Endothelial cell of umbilical vein (primary cell): ENCODE data around the gene DACT2. TPM values are rescaled to one million over a fixed set of nuclear protein-coding genes. Genes with fewer than 3 reads are reported as not detected.
"Not testable (repeated sequence)": the region's sequence is repeated elsewhere in the genome, so short reads cannot be mapped to it uniquely, and the experiment has no call there.

Experiments used
- BruUV-seq: library from RNA; stranded (reverse); fragments of 400-500 nt; replicated peaks from 2 replicates; lab custom pipeline; 2021; lab: Mats Ljungman, UMichigan
- CTCF ChIA-PET: fragments of 300-600, 350-600 bp; sonication (Branson Sonifier 250); formaldehyde crosslinking; loops from one replicate; lab custom pipeline; 2021; ENCODE audit warnings: antibody characterized with exemption, inconsistent platforms; lab: Charles Lee
- POLR2A ChIA-PET: fragments of 300-600, 350-600 bp; sonication (Branson Sonifier 250); formaldehyde crosslinking; loops from one replicate; lab custom pipeline; 2021; ENCODE audit warnings: antibody characterized with exemption, inconsistent platforms; lab: Charles Lee
- DNase-seq: peaks from one replicate; pipeline ENCODE4 v3.0.0-alpha.2; 2011; ENCODE audit warnings: low read depth, low spot score
- FAIRE-seq: peaks from 2 replicates; lab custom pipeline; 2011; peaks lifted over from hg19 to GRCh38; lab: Jason Lieb, UNC
- H2AFZ ChIP-seq: 2 replicates; pipeline ENCODE4 v1.6.0; 2012; ENCODE audit warnings: low read depth, low read length, control low read depth, inconsistent platforms
- H3K27ac ChIP-seq: 2 replicates; pipeline ENCODE4 v1.5.1; 2011; ENCODE audit warnings: low read depth, mild to moderate bottlenecking, control low read depth, low read length, moderate library complexity; ENCODE audit not compliant: insufficient read depth
- H3K27me3 ChIP-seq, 2 experiments: 2 replicates each; pipeline versions ENCODE4 v1.6.0 to v1.6.1; 2011; ENCODE audit warnings: low read length in 2 of 2, mixed read lengths in 1 of 2; ENCODE audit not compliant: control insufficient read depth in 2 of 2, insufficient read depth in 2 of 2
- H3K36me3 ChIP-seq, 2 experiments: 2 replicates in 1 of 2; 3 replicates in 1 of 2; pipeline ENCODE4 v1.5.1; 2011; ENCODE audit warnings: low read length in 2 of 2, mild to moderate bottlenecking in 1 of 2, moderate library complexity in 1 of 2; ENCODE audit not compliant: control insufficient read depth in 2 of 2, insufficient read depth in 2 of 2; ENCODE audit errors: extremely low read depth in 1 of 2
- H3K4me1 ChIP-seq: 3 replicates; pipeline ENCODE4 v1.5.1; 2011; ENCODE audit warnings: mild to moderate bottlenecking, low read length; ENCODE audit not compliant: control insufficient read depth, insufficient read depth; ENCODE audit errors: extremely low read depth
- H3K4me2 ChIP-seq: 2 replicates; pipeline ENCODE4 v1.6.1; 2011; ENCODE audit warnings: low read length, control low read depth, mixed read lengths; ENCODE audit not compliant: insufficient read depth
- H3K4me3 ChIP-seq, 3 experiments: fragments of 200-600 bp in 1 of 3; sonication (generic), shearing (Covaris generic) in 1 of 3; replicated peaks in 1 of 3; 2 replicates each; pipeline ENCODE4 v1.5.1; 2011 to 2016; ENCODE audit warnings: control low read depth in 3 of 3, low read length in 3 of 3, mild to moderate bottlenecking in 2 of 3, inconsistent platforms in 1 of 3, low read depth in 1 of 3, moderate library complexity in 1 of 3; ENCODE audit not compliant: insufficient read depth in 1 of 3
- H3K79me2 ChIP-seq: 2 replicates; pipeline ENCODE4 v1.6.0; 2012; ENCODE audit warnings: low read length, inconsistent platforms; ENCODE audit not compliant: control insufficient read depth, insufficient read depth
- H3K9ac ChIP-seq: replicated peaks from 2 replicates; pipeline ENCODE3; 2011; ENCODE audit warnings: low read length, control low read depth; ENCODE audit not compliant: insufficient read depth; ENCODE audit errors: extremely low read depth
- H3K9me1 ChIP-seq: replicated peaks from 3 replicates; pipeline ENCODE4 v1.6.0; 2011; ENCODE audit warnings: mild to moderate bottlenecking, low read length; ENCODE audit not compliant: control insufficient read depth, insufficient read depth; ENCODE audit errors: extremely low read depth
- H3K9me3 ChIP-seq: replicated peaks from 2 replicates; pipeline ENCODE4 v1.5.1; 2012; ENCODE audit warnings: low read length, inconsistent platforms; ENCODE audit not compliant: control insufficient read depth, insufficient read depth
- H4K20me1 ChIP-seq: replicated peaks from 2 replicates; pipeline ENCODE3; 2011; ENCODE audit warnings: mild to moderate bottlenecking, low read length; ENCODE audit not compliant: control insufficient read depth, insufficient read depth; ENCODE audit errors: extremely low read depth
- EZH2 ChIP-seq: IDR thresholded peaks from 2 replicates; pipeline ENCODE4 v1.6.1; 2012; ENCODE audit warnings: borderline replicate concordance, low read depth, mild to moderate bottlenecking, moderate library complexity, low read length, inconsistent platforms; ENCODE audit not compliant: severe bottlenecking
- FOS ChIP-seq: IDR thresholded peaks from 2 replicates; pipeline ENCODE4 v1.6.1; 2011; ENCODE audit warnings: mild to moderate bottlenecking, low read length, moderate library complexity, borderline replicate concordance; ENCODE audit not compliant: insufficient read depth
- GATA2 ChIP-seq: IDR thresholded peaks from 2 replicates; pipeline ENCODE4 v1.7.0; 2011; ENCODE audit warnings: low read depth, mild to moderate bottlenecking, moderate library complexity, mixed read lengths, low read length; ENCODE audit not compliant: insufficient read length, insufficient read depth
- JUN ChIP-seq: IDR thresholded peaks from 2 replicates; pipeline ENCODE4 v1.6.1; 2011; ENCODE audit warnings: borderline replicate concordance, low read depth; ENCODE audit not compliant: insufficient read length, insufficient read depth
- MYC ChIP-seq: IDR thresholded peaks from one replicate; pipeline ENCODE4 v1.6.1; 2011; ENCODE audit warnings: mild to moderate bottlenecking, low read depth, low read length
- POLR2A ChIP-seq: IDR thresholded peaks from 2 replicates; pipeline ENCODE4 v1.6.1; 2012; ENCODE audit warnings: low read depth, mild to moderate bottlenecking, control low read depth, low read length
- POLR2AphosphoS5 ChIP-seq: IDR thresholded peaks from 2 replicates; pipeline ENCODE4 v1.6.1; 2012; ENCODE audit warnings: low read depth, mild to moderate bottlenecking, control low read depth, low read length, moderate library complexity; ENCODE audit not compliant: insufficient read depth
- dilution Hi-C: fragments of 300-500 bp; cut with MboI; formaldehyde crosslinking; loops from one replicate; pipeline ENCODE4 v1.15.0; 2019; ENCODE audit warnings: low sequenced_read_pairs; ENCODE audit not compliant: extremely low pct_ligation_motif_present
- intact Hi-C: fragments of 100-400 bp; cut with micrococcal nuclease; formaldehyde crosslinking; loops from one replicate; pipeline ENCODE4 v1.10.0; 2022
- polyA plus RNA-seq, 4 experiments: library from polyadenylated mRNA; depleted of rRNA in 3 of 4; stranded (reverse) in 3 of 4; unstranded in 1 of 4; fragments of >200 nt; gene quantifications; 2 replicates each; pipeline versions ENCODE4 v1.2.1 to v1.2.3, GENCODE V29; 2011 to 2012; ENCODE audit warnings: missing spikeins in 1 of 4
- total RNA-seq: library from RNA; stranded (reverse); gene quantifications from 2 replicates; pipeline ENCODE4 v1.2.3, GENCODE V29; 2021
- TF ChIP-seq, protein P1 (sequence below), 2 donors: IDR thresholded peaks; 1 replicate in 1 of 2; 2 replicates in 1 of 2; pipeline ENCODE4 v1.5.1; 2011; ENCODE audit warnings: low read length in 2 of 2, mild to moderate bottlenecking in 2 of 2, moderate library complexity in 2 of 2, control low read depth in 1 of 2, inconsistent platforms in 1 of 2, low read depth in 1 of 2; ENCODE audit not compliant: insufficient read depth in 1 of 2; ENCODE audit errors: extremely low read depth in 1 of 2
- TF ChIP-seq, protein P2 (sequence below): IDR thresholded peaks from 2 replicates; pipeline ENCODE4 v1.6.1; 2011; ENCODE audit not compliant: insufficient read depth, insufficient read length

The DACT2 gene
- total and polyA plus RNA-seq, 2 donors (not counting 3 experiments of a cell fraction or from before 2014, with no cell fraction given), result not detected

DNA sequence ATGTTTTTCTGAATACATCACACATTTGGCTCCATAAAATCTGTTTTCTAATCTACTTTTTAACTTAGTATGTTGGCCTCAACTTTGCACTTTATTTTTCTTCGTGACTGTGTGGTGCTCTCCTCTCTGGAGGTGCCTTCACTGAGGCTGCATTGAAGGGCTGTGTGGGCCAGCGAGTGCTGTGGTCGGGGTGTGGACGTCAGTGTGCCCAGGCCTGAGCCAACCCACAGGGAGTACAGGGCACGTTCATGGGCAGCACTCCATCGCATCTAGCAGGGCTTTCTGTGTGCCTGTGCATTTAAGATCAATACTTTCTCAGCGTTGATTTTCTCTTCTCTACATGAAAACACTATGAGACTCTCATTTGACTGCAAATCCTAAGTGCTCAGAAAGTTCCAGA lies 37.8 kb downstream of the DACT2 start:
- Histone ChIP-seq H3K9me1 (no peaks in the 10 kb centered on the region), H3K9me3 (no peaks in the 10 kb centered on the region), H3K4me1 (no peaks in the 10 kb centered on the region), H3K9ac (no peak overlapping the region), H3K27ac (no peak overlapping the region), H3K4me3 (no peak overlapping the region), H2AFZ (no peak overlapping the region), H3K4me2 (no peak overlapping the region), H3K79me2 (no peaks in the 10 kb centered on the region), H3K27me3 (no peaks in the 10 kb centered on the region), H4K20me1 (no peaks in the 10 kb centered on the region), H3K36me3 (no peaks in the 10 kb centered on the region)
- ChIA-PET POLR2A (no interaction called here), CTCF (no interaction called here)
- FAIRE-seq, result no peak
- dilution Hi-C loops, result no loop called here
- intact Hi-C loops, result no loop called here
- DNase-seq, result no peak
- BruUV-seq, result no TSS peak
- TF ChIP-seq FOS (no peak), GATA2 (no peak), POLR2AphosphoS5 (no peak), MYC (no peak), JUN (no peak), POLR2A (no peak), EZH2 (no peak)
- TF ChIP-seq, protein P1, sequence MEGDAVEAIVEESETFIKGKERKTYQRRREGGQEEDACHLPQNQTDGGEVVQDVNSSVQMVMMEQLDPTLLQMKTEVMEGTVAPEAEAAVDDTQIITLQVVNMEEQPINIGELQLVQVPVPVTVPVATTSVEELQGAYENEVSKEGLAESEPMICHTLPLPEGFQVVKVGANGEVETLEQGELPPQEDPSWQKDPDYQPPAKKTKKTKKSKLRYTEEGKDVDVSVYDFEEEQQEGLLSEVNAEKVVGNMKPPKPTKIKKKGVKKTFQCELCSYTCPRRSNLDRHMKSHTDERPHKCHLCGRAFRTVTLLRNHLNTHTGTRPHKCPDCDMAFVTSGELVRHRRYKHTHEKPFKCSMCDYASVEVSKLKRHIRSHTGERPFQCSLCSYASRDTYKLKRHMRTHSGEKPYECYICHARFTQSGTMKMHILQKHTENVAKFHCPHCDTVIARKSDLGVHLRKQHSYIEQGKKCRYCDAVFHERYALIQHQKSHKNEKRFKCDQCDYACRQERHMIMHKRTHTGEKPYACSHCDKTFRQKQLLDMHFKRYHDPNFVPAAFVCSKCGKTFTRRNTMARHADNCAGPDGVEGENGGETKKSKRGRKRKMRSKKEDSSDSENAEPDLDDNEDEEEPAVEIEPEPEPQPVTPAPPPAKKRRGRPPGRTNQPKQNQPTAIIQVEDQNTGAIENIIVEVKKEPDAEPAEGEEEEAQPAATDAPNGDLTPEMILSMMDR (IDR thresholded peaks at IDR 0.05; ENCODE audit: extremely low read depth in 1 of 2, insufficient read depth in 1 of 2, low read depth in 1 of 2, low read length in 2 of 2), result no peak
- TF ChIP-seq, protein P2, sequence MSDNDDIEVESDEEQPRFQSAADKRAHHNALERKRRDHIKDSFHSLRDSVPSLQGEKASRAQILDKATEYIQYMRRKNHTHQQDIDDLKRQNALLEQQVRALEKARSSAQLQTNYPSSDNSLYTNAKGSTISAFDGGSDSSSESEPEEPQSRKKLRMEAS, result no peak

DNA sequence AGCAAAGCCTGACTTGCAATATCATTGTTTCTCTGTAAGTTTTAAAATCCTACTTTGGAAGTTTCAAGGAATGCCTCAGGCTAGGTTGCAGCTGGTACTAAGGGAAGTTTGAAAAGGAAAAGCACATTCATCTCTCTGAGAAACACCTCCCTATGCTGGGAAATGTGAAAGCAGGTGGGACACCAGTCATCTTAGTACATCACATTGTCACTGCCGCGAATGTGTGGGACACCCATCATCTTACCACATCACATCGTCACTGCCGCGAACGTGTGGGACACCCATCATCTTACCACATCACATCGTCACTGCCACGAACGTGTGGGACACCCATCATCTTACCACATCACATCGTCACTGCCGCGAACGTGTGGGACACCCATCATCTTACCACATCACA lies 38.3 kb downstream of the DACT2 start:
- H3K4me1 ChIP-seq, H3K79me2 ChIP-seq, DNase-seq, dilution Hi-C loops, intact Hi-C loops, BruUV-seq, H3K27me3 ChIP-seq, H3K9ac ChIP-seq, H3K9me3 ChIP-seq, H3K36me3 ChIP-seq, H3K27ac ChIP-seq, H3K9me1 ChIP-seq, H3K4me3 ChIP-seq, CTCF ChIA-PET, H2AFZ ChIP-seq, H3K4me2 ChIP-seq, H4K20me1 ChIP-seq, FAIRE-seq, POLR2A ChIA-PET: not testable (repeated sequence)
